Neural cell (in vitro differentiated cells): ENCODE results near the gene ITFG1. TPM values are rescaled to one million over a fixed set of nuclear protein-coding genes. Genes with fewer than 3 reads are reported as not detected.

ENCODE experiments used
- H2AFZ ChIP-seq: fragments of 200-600, 300-800 bp; sonication (generic), shearing (Covaris generic); 2 replicates; pipeline ENCODE4 v1.6.0; 2014; ENCODE audit warnings: low read depth, mild to moderate bottlenecking, antibody characterized with exemption, low read length, moderate library complexity
- H3F3A ChIP-seq: fragments of 200-600 bp; shearing (Covaris generic); 2 replicates; pipeline ENCODE4 v1.6.1; 2016; ENCODE audit warnings: mild to moderate bottlenecking, moderate library complexity, mixed read lengths, antibody characterized with exemption, low read length; ENCODE audit not compliant: insufficient read depth, poor library complexity, severe bottlenecking
- H3K27ac ChIP-seq: fragments of 200-600, 300-800 bp; sonication (generic), shearing (Covaris generic); 2 replicates; pipeline ENCODE4 v1.5.1; 2014; ENCODE audit warnings: mild to moderate bottlenecking, low read length, moderate library complexity
- H3K27me3 ChIP-seq: fragments of 300-800, 200-600 bp; sonication (generic), shearing (Covaris generic); 2 replicates; pipeline ENCODE4 v1.6.0; 2014; ENCODE audit warnings: mild to moderate bottlenecking, low read depth, low read length, moderate library complexity; ENCODE audit not compliant: insufficient read depth
- H3K36me3 ChIP-seq: fragments of 300-800, 200-600 bp; sonication (generic), shearing (Covaris generic); 2 replicates; pipeline ENCODE4 v1.5.1; 2014; ENCODE audit warnings: mild to moderate bottlenecking, antibody characterized with exemption, low read length, moderate library complexity; ENCODE audit not compliant: insufficient read depth
- H3K4me2 ChIP-seq: fragments of 300-800, 200-600 bp; sonication (generic), shearing (Covaris generic); 2 replicates; pipeline ENCODE4 v1.6.0; 2014; ENCODE audit warnings: mild to moderate bottlenecking, low read length
- H3K4me3 ChIP-seq: fragments of 300-800, 200-600 bp; sonication (generic), shearing (Covaris generic); 2 replicates; pipeline ENCODE4 v1.5.1; 2014; ENCODE audit warnings: mild to moderate bottlenecking, low read length, moderate library complexity
- H3K79me2 ChIP-seq: fragments of 200-600 bp; shearing (Covaris generic); replicated peaks from 2 replicates; pipeline ENCODE4 v1.6.0; 2014; ENCODE audit warnings: mild to moderate bottlenecking, low read length, moderate library complexity; ENCODE audit not compliant: insufficient read depth
- H3K9ac ChIP-seq: fragments of 300-800, 200-600 bp; sonication (generic), shearing (Covaris generic); 2 replicates; pipeline ENCODE4 v1.6.1; 2016; ENCODE audit warnings: mild to moderate bottlenecking, low read length, mixed read lengths
- H3K9me2 ChIP-seq: fragments of 200-600 bp; shearing (Covaris generic); 2 replicates; pipeline ENCODE4 v1.6.1; 2016; ENCODE audit warnings: mild to moderate bottlenecking, low read length, mixed read lengths; ENCODE audit not compliant: insufficient read depth
- H3K9me3 ChIP-seq: fragments of 200-600, 300-800 bp; sonication (generic), shearing (Covaris generic); 2 replicates; pipeline ENCODE4 v1.6.1; 2016; ENCODE audit warnings: mild to moderate bottlenecking, mixed run types, low read length, moderate library complexity, mixed read lengths
- H4K20me1 ChIP-seq: fragments of 200-600 bp; shearing (Covaris generic); 2 replicates; pipeline ENCODE4 v1.6.1; 2016; ENCODE audit warnings: mild to moderate bottlenecking, mixed run types; ENCODE audit not compliant: insufficient read depth
- CTCF ChIP-seq: fragments of 450-650 bp; IDR thresholded peaks from 2 replicates; pipeline ENCODE4 v1.5.1; 2014; ENCODE audit warnings: antibody characterized with exemption, mild to moderate bottlenecking, moderate library complexity; ENCODE audit not compliant: poor library complexity, severe bottlenecking
- EP300 ChIP-seq: fragments of 450-650 bp; conservative IDR thresholded peaks from 2 replicates; pipeline ENCODE4 v1.6.1; 2014; ENCODE audit warnings: antibody characterized with exemption, mild to moderate bottlenecking, moderate library complexity; ENCODE audit not compliant: poor library complexity, severe bottlenecking
- EZH2 ChIP-seq: fragments of 200-600, 300-800 bp; shearing (Covaris generic), sonication (generic); IDR thresholded peaks from 2 replicates; pipeline ENCODE4 v1.6.1; 2014; ENCODE audit warnings: antibody characterized with exemption, low read length, borderline replicate concordance, mild to moderate bottlenecking; ENCODE audit not compliant: insufficient read depth, poor library complexity, severe bottlenecking
- MXI1 ChIP-seq: fragments of 450-650 bp; conservative IDR thresholded peaks from 2 replicates; pipeline ENCODE4 v1.6.1; 2014; ENCODE audit warnings: antibody characterized with exemption, mild to moderate bottlenecking; ENCODE audit not compliant: poor library complexity, severe bottlenecking
- POLR2AphosphoS5 ChIP-seq: IDR thresholded peaks from 2 replicates; pipeline ENCODE4 v1.6.1; 2012
- RAD21 ChIP-seq: fragments of 450-650 bp; conservative IDR thresholded peaks from 2 replicates; pipeline ENCODE4 v1.6.1; 2014; ENCODE audit warnings: antibody characterized with exemption, mild to moderate bottlenecking, moderate library complexity
- REST ChIP-seq: IDR thresholded peaks from 2 replicates; pipeline ENCODE4 v1.6.1; 2012; ENCODE audit warnings: borderline replicate concordance
- SMC3 ChIP-seq: fragments of 450-650 bp; conservative IDR thresholded peaks from 2 replicates; pipeline ENCODE4 v1.6.1; 2014; ENCODE audit warnings: antibody characterized with exemption, mild to moderate bottlenecking, moderate library complexity; ENCODE audit not compliant: poor library complexity
- TAF1 ChIP-seq: IDR thresholded peaks from 2 replicates; pipeline ENCODE4 v1.6.1; 2012; ENCODE audit warnings: low read depth
- polyA plus RNA-seq: library from polyadenylated mRNA; depleted of rRNA; stranded (reverse); fragments of >200 nt; gene quantifications from 2 replicates; pipeline ENCODE4 v1.2.3, GENCODE V29; 2014

Gene ITFG1
- polyA plus RNA-seq, 1 donor from 2014 or later = 155 TPM

- Histone ChIP-seq H3K4me3 (no peak overlapping the region), H3K79me2 (no peaks in the 10 kb centered on the region), H3K27ac (no peak overlapping the region), H3K36me3 (peaks cover 9% of the 10 kb centered on the region), H3K9me2 (no peaks in the 10 kb centered on the region), H3K27me3 (no peaks in the 10 kb centered on the region), H2AFZ (no peak overlapping the region), H3K9me3 (no peaks in the 10 kb centered on the region), H3K4me2 (no peak overlapping the region), H3K9ac (no peak overlapping the region), H4K20me1 (no peaks in the 10 kb centered on the region), H3F3A (no peaks in the 10 kb centered on the region)
- no peak for TF ChIP-seq CTCF
- TF ChIP-seq MXI1 = no peak
- no peak for TF ChIP-seq RAD21
- TF ChIP-seq EP300 = no peak
- TF ChIP-seq REST = no peak
- TF ChIP-seq POLR2AphosphoS5 = no peak
- no peak for TF ChIP-seq EZH2
- TF ChIP-seq SMC3 = no peak
- no peak for TF ChIP-seq TAF1
Measured at GRCh38 chr16:47424846-47425245, 36.0 kb downstream of the ITFG1 start.

GRCh38 chr16:47416869-47417268 is 44.0 kb downstream of the ITFG1 start:
- no peaks in the 10 kb centered on the region for H3K9me2 ChIP-seq
- no peaks in the 10 kb centered on the region for H4K20me1 ChIP-seq
- TF ChIP-seq TAF1 (no peak), CTCF (no peak), REST (no peak), POLR2AphosphoS5 (peak; percentile 54), EP300 (peak; percentile 92)
- no peaks in the 10 kb centered on the region for H3K79me2 ChIP-seq
- no peak overlapping the region for H3K4me3 ChIP-seq
- peak overlapping the region; percentile 14 for H3K27ac ChIP-seq
- no peaks in the 10 kb centered on the region for H3K36me3 ChIP-seq
- H3K4me2 ChIP-seq = no peak overlapping the region
- no peaks in the 10 kb centered on the region for H3F3A ChIP-seq
- H3K27me3 ChIP-seq = no peaks in the 10 kb centered on the region
- no peak overlapping the region for H2AFZ ChIP-seq
- no peak overlapping the region for H3K9ac ChIP-seq
- H3K9me3 ChIP-seq = no peaks in the 10 kb centered on the region
